Natural killer cell (primary cell): ENCODE data around the gene ADAM29. TPM values are rescaled to one million over a fixed set of nuclear protein-coding genes. Genes with fewer than 3 reads are reported as not detected.

ENCODE experiments used
- ATAC-seq, 3 donors: fragments of 150-1000 bp in 2 of 3; fragments of 200-7000 bp in 1 of 3; cut with Tn5 transposase; 1 replicate in 1 of 3; 2 replicates in 2 of 3; pipeline ENCODE4 v1.10.0; 2021; ENCODE audit warnings: mild to moderate bottlenecking in 2 of 3, moderate library complexity in 2 of 3
- DNase-seq, 2 donors: peaks; one replicate each; pipeline versions ENCODE4 v3.0.0 to v3.0.0-alpha.2; 2013 to 2021; ENCODE audit warnings: mixed read lengths in 1 of 2
- H3K27ac ChIP-seq: one replicate; pipeline ENCODE4 v1.5.1; 2013; ENCODE audit warnings: mild to moderate bottlenecking, low read length
- H3K27me3 ChIP-seq: one replicate; pipeline ENCODE4 v1.6.1; 2013; ENCODE audit warnings: low read length; ENCODE audit not compliant: control insufficient read depth, insufficient read depth
- H3K36me3 ChIP-seq: one replicate; pipeline ENCODE4 v1.6.1; 2013; ENCODE audit warnings: low read length; ENCODE audit not compliant: control insufficient read depth, insufficient read depth
- H3K4me1 ChIP-seq: one replicate; pipeline ENCODE4 v1.6.1; 2013; ENCODE audit warnings: low read length; ENCODE audit not compliant: control insufficient read depth, insufficient read depth
- H3K4me3 ChIP-seq: one replicate; pipeline ENCODE4 v1.5.1; 2013; ENCODE audit warnings: low read length
- H3K9me3 ChIP-seq: one replicate; pipeline ENCODE4 v1.6.1; 2013; ENCODE audit warnings: low read length; ENCODE audit not compliant: control insufficient read depth, insufficient read depth
- H3K27ac Mint-ChIP-seq, 2 donors: one replicate each; pipeline ENCODE4 v1.8.0; 2022; ENCODE audit warnings: mild to moderate bottlenecking in 2 of 2, mixed read lengths in 2 of 2, moderate library complexity in 1 of 2
- H3K27me3 Mint-ChIP-seq, 2 donors: one replicate each; pipeline ENCODE4 v1.8.0; 2022; ENCODE audit warnings: low read depth in 2 of 2, mixed read lengths in 2 of 2
- H3K36me3 Mint-ChIP-seq: one replicate; pipeline ENCODE4 v1.8.0; 2022; ENCODE audit warnings: mixed read lengths
- H3K4me1 Mint-ChIP-seq, 2 donors: one replicate each; pipeline ENCODE4 v1.8.0; 2022; ENCODE audit warnings: mixed read lengths in 2 of 2
- H3K4me3 Mint-ChIP-seq: one replicate; pipeline ENCODE4 v1.8.0; 2022; ENCODE audit warnings: mild to moderate bottlenecking, moderate library complexity, mixed read lengths
- H3K9me3 Mint-ChIP-seq, 2 donors: one replicate each; pipeline ENCODE4 v1.8.0; 2022; ENCODE audit warnings: mixed read lengths in 2 of 2
- CTCF ChIP-seq: fragments of 200-600 bp; IDR thresholded peaks from one replicate; pipeline ENCODE4 v1.8.0; 2022; ENCODE audit warnings: antibody characterized with exemption
- WGBS: methylation state at CpG from one replicate; pipeline ENCODE4 v1.1.7; 2013; ENCODE audit warnings: missing lambda C conversion rate; ENCODE audit not compliant: insufficient coverage; 5-methylcytosine and 5-hydroxymethylcytosine counted together
- intact Hi-C: fragments of 100-400 bp; cut with micrococcal nuclease; formaldehyde crosslinking; loops from one replicate; pipeline ENCODE4 v1.14.2; 2022
- total RNA-seq, 4 donors: library from RNA; stranded (reverse); fragments of 120-200 nt in 1 of 4; gene quantifications; one replicate each; pipeline versions ENCODE4 v1.2.3 to v1.2.4, GENCODE V29; 2013 to 2022

Gene ADAM29
- total RNA-seq, 3 donors from 2014 or later (not counting 1 experiment from before 2014, with no cell fraction given), result not detected

GRCh38 chr4:174907508-174907907 lies 10.7 kb upstream of the ADAM29 start:
- H3K27me3 ChIP-seq, result no peaks in the 10 kb centered on the region
- DNase-seq, result no peak
- H3K9me3 ChIP-seq, result peaks cover 6% of the 10 kb centered on the region
- H3K9me3 Mint-ChIP-seq, result peaks cover 13 to 22% of the 10 kb centered on the region in 2 donors
- H3K36me3 ChIP-seq, result no peaks in the 10 kb centered on the region
- H3K4me3 Mint-ChIP-seq, result no peak overlapping the region
- H3K27ac Mint-ChIP-seq, result no peak overlapping the region
- ATAC-seq, result no peak
- no peaks in the 10 kb centered on the region for H3K27me3 Mint-ChIP-seq
- H3K4me3 ChIP-seq, result no peak overlapping the region
- intact Hi-C loops, result no loop called here
- no peak for TF ChIP-seq CTCF
- no peak overlapping the region for H3K27ac ChIP-seq
- no peaks in the 10 kb centered on the region for H3K4me1 ChIP-seq
- H3K36me3 Mint-ChIP-seq, result peaks cover 9% of the 10 kb centered on the region
- no peaks in the 10 kb centered on the region for H3K4me1 Mint-ChIP-seq

- H3K27ac Mint-ChIP-seq, result no peak overlapping the region
- H3K9me3 Mint-ChIP-seq, result peaks cover 11 to 19% of the 10 kb centered on the region in 2 donors
- no peak for TF ChIP-seq CTCF
- Histone ChIP-seq H3K27ac (no peak overlapping the region), H3K27me3 (no peaks in the 10 kb centered on the region), H3K36me3 (no peaks in the 10 kb centered on the region), H3K4me3 (no peak overlapping the region), H3K4me1 (no peaks in the 10 kb centered on the region), H3K9me3 (peaks cover 6% of the 10 kb centered on the region)
- no peaks in the 10 kb centered on the region for H3K4me1 Mint-ChIP-seq
- ATAC-seq, result no peak
- H3K36me3 Mint-ChIP-seq, result peaks cover 3% of the 10 kb centered on the region
- 64% methylated on average over 1 of the region's 1 CpG for WGBS
- DNase-seq, result no peak
- intact Hi-C loops, result no loop called here
- no peaks in the 10 kb centered on the region for H3K27me3 Mint-ChIP-seq
- H3K4me3 Mint-ChIP-seq, result no peak overlapping the region
These were observed 7.9 kb upstream of the ADAM29 start for GRCh38 chr4:174910271-174910670.

- 96% methylated on average over 2 of the region's 3 CpGs for WGBS
- no peaks in the 10 kb centered on the region for H3K4me1 ChIP-seq
- no peak overlapping the region for H3K4me3 Mint-ChIP-seq
- peaks cover 9 to 11% of the 10 kb centered on the region in 2 donors for H3K9me3 Mint-ChIP-seq
- H3K36me3 Mint-ChIP-seq, result no peaks in the 10 kb centered on the region
- no peaks in the 10 kb centered on the region for H3K27me3 Mint-ChIP-seq
- intact Hi-C loops, result no loop called here
- H3K9me3 ChIP-seq, result peaks cover 6% of the 10 kb centered on the region
- no peak overlapping the region for H3K4me3 ChIP-seq
- H3K27me3 ChIP-seq, result no peaks in the 10 kb centered on the region
- H3K27ac Mint-ChIP-seq, result no peak overlapping the region
- H3K4me1 Mint-ChIP-seq, result no peaks in the 10 kb centered on the region
- no peak for DNase-seq
- no peak overlapping the region for H3K27ac ChIP-seq
- TF ChIP-seq CTCF, result no peak
- no peaks in the 10 kb centered on the region for H3K36me3 ChIP-seq
- ATAC-seq, result no peak
These were observed 5.1 kb upstream of the ADAM29 start for GRCh38 chr4:174912919-174913543.

- ATAC-seq (no peak), DNase-seq (no peak)
- Histone ChIP-seq H3K36me3 (no peaks in the 10 kb centered on the region), H3K27ac (no peak overlapping the region), H3K4me3 (no peak overlapping the region), H3K4me1 (no peaks in the 10 kb centered on the region), H3K9me3 (no peaks in the 10 kb centered on the region), H3K27me3 (no peaks in the 10 kb centered on the region)
- Mint-ChIP-seq H3K27ac (no peak overlapping the region), H3K4me3 (no peak overlapping the region), H3K27me3 (no peaks in the 10 kb centered on the region), H3K9me3 (peaks cover 4 to 7% of the 10 kb centered on the region in 2 donors), H3K36me3 (no peaks in the 10 kb centered on the region), H3K4me1 (no peaks in the 10 kb centered on the region)
- intact Hi-C loops, result no loop called here
- WGBS, result 79% methylated on average over 2 of the region's 2 CpGs
- no peak for TF ChIP-seq CTCF
These were observed 1.8 kb downstream of the ADAM29 start for GRCh38 chr4:174919886-174920423.
